ENCODE results near the gene C1orf105.

Gene C1orf105

DNA sequence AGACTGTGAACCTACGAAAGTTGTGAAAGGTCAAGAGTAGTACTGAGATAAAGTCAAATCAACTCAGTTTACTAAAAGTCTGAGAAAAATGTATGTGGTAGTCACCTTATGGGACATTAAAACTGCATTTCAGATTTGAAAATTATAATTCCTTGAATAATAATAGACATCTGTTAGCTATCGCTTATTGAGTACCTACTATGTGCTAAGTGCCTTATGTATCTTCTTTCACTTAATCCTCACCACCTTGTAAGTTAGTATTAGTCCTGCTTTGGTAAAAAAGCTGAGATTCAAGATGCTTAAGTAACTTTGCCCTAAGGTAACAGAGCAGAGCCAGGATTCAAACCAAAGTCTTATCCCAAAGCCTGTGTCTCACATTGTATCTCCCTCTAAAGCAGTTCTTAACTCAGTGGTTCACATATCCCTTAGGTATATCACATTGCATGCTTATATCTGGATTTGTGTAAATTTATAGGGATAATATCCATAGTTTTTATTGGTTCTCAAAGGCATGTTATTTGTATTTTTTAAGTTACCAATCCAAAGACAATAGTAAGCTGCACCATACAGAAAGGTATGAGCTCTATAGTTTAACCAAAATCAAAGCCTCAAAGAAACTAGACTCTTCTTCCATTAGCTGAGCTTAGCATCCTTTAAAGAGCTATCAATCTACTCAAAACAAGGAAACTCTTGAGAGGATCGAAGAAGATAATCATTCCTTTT is 22.5 kb downstream of the C1orf105 start:
- H3K79me2 ChIP-seq (ENCODE audit: insufficient read depth, low read length), result peaks cover 16% of the 10 kb centered on the region
- H3K36me3 ChIP-seq (ENCODE audit: low read length), result no peaks in the 10 kb centered on the region
- no peaks in the 10 kb centered on the region for H3K9me2 ChIP-seq (replicated peaks; ENCODE audit: insufficient read depth, low read length)
- TF ChIP-seq, protein P1, sequence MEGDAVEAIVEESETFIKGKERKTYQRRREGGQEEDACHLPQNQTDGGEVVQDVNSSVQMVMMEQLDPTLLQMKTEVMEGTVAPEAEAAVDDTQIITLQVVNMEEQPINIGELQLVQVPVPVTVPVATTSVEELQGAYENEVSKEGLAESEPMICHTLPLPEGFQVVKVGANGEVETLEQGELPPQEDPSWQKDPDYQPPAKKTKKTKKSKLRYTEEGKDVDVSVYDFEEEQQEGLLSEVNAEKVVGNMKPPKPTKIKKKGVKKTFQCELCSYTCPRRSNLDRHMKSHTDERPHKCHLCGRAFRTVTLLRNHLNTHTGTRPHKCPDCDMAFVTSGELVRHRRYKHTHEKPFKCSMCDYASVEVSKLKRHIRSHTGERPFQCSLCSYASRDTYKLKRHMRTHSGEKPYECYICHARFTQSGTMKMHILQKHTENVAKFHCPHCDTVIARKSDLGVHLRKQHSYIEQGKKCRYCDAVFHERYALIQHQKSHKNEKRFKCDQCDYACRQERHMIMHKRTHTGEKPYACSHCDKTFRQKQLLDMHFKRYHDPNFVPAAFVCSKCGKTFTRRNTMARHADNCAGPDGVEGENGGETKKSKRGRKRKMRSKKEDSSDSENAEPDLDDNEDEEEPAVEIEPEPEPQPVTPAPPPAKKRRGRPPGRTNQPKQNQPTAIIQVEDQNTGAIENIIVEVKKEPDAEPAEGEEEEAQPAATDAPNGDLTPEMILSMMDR (IDR thresholded peaks at IDR 0.05; ENCODE audit: insufficient read depth, low read length, poor library complexity, severe bottlenecking), result no peak
- H3K27ac ChIP-seq (ENCODE audit: low read depth, low read length), result peak overlapping the region; percentile 48
- H3K9me3 ChIP-seq (ENCODE audit: insufficient read depth, low read length), result no peaks in the 10 kb centered on the region
- H3K4me3 ChIP-seq (ENCODE audit: insufficient read depth, low read length, poor library complexity, severe bottlenecking), result peak overlapping the region; percentile 95
- peak overlapping the region; percentile 95 for H2AFZ ChIP-seq (ENCODE audit: low read depth, low read length, severe bottlenecking)
- no peaks in the 10 kb centered on the region for H3K27me3 ChIP-seq (ENCODE audit: low read length)
- peak overlapping the region; percentile 88 for H3K4me2 ChIP-seq (ENCODE audit: low read depth, low read length, poor library complexity, severe bottlenecking)
- peak overlapping the region; percentile 97 for H3K9ac ChIP-seq (ENCODE audit: low read length)
- H4K20me1 ChIP-seq (ENCODE audit: low read depth, low read length), result no peaks in the 10 kb centered on the region
- H3F3A ChIP-seq (ENCODE audit: insufficient read depth), result no peaks in the 10 kb centered on the region

DNA sequence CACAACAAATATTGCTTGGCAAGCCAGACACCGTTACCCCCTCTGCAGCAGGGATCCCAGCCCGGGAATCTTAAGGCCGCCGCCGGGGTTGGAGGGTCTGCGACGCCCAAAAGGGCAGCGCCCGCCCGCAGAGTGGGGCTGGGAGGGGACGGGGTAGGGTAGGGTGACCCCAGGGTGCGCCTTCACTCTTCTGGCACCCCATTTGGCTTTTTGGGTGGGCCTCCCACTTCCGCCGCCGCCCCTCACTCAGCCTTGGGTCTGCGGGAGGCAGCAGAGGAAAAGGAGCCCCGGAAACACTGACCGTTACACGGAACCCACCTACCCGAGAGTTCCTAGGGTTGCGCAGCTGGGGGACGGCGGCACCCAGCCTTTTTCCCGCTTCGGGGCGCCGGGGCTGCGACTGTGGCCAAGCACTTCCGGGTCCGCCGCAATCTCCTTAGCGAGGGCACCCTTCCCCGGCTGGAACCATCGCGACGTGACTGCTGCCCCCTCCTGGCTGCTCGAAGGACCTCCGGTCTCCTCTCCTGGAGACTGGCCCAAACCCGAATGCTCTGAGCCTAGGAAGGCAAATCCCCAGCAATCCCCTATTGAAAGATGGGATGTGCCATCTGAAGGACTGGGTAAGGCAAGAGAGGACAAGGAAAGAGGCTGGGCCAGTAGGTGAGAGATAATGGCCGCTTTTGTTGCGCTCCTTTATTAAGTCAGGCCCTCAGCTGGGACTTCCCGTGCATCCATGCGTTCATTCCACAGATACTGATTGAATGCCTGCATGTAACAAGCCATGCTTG is 23.4 kb downstream of the C1orf105 start, which contains the start of gene PIGC:
PIGC (minus strand) TSS at position 404 of the 788 bp plus-strand sequence. CDS start 1,447 bp downstream, outside the sequence.
- Histone ChIP-seq H3K4me2 (ENCODE audit: low read depth, low read length, poor library complexity, severe bottlenecking) (peak within 1 kb of the TSS; percentile 88), H3K27me3 (ENCODE audit: low read length) (no peaks in the 10 kb centered on the region), H3K9me3 (ENCODE audit: insufficient read depth, low read length) (no peaks in the 10 kb centered on the region), H3K27ac (ENCODE audit: low read depth, low read length) (peak within 1 kb of the TSS; percentile 48), H3F3A (ENCODE audit: insufficient read depth) (no peaks in the 10 kb centered on the region), H3K9ac (ENCODE audit: low read length) (peak within 1 kb of the TSS; percentile 97), H4K20me1 (ENCODE audit: low read depth, low read length) (no peaks in the 10 kb centered on the region), H3K79me2 (ENCODE audit: insufficient read depth, low read length) (peaks cover 16% of the 10 kb centered on the region), H3K9me2 (replicated peaks; ENCODE audit: insufficient read depth, low read length) (no peaks in the 10 kb centered on the region), H3K4me3 (ENCODE audit: insufficient read depth, low read length, poor library complexity, severe bottlenecking) (peak within 1 kb of the TSS; percentile 95), H3K36me3 (ENCODE audit: low read length) (no peaks in the 10 kb centered on the region), H2AFZ (ENCODE audit: low read depth, low read length, severe bottlenecking) (peak within 1 kb of the TSS; percentile 95)
- TF ChIP-seq, protein P1 (IDR thresholded peaks at IDR 0.05; ENCODE audit: insufficient read depth, low read length, poor library complexity, severe bottlenecking), result peak; percentile 75
- no peak for TF ChIP-seq EZH2phosphoT487 (conservative IDR thresholded peaks at IDR 0.05; ENCODE audit: low read length)

DNA sequence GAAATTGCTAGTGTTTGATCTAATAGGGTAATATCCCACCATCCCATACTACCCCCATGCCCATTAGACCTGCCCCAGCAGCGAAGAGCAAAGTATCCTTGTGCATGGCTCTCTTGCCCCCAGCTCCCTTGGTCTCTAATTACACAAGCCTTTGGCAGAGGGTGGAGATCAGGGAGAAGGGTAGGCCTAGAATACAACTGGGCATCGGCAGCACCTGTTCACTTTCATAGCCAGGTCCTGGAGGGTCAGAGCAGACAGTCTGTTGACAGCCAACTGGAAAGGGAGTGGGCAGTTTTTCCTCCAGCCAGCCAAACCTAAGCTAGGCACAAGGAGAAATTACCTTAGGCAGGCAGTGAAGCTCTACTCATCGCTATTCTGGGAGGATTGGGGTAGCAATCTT is 26.1 kb downstream of the C1orf105 start:
- Histone ChIP-seq H3K9me3 (ENCODE audit: insufficient read depth, low read length) (no peaks in the 10 kb centered on the region), H3K27me3 (ENCODE audit: low read length) (no peaks in the 10 kb centered on the region), H3K4me3 (ENCODE audit: insufficient read depth, low read length, poor library complexity, severe bottlenecking) (no peak overlapping the region), H2AFZ (ENCODE audit: low read depth, low read length, severe bottlenecking) (no peak overlapping the region), H3K9ac (ENCODE audit: low read length) (no peak overlapping the region), H3K9me2 (replicated peaks; ENCODE audit: insufficient read depth, low read length) (no peaks in the 10 kb centered on the region), H3K27ac (ENCODE audit: low read depth, low read length) (no peak overlapping the region), H3F3A (ENCODE audit: insufficient read depth) (no peaks in the 10 kb centered on the region), H3K36me3 (ENCODE audit: low read length) (no peaks in the 10 kb centered on the region), H3K4me2 (ENCODE audit: low read depth, low read length, poor library complexity, severe bottlenecking) (no peak overlapping the region), H3K79me2 (ENCODE audit: insufficient read depth, low read length) (peaks cover 16% of the 10 kb centered on the region), H4K20me1 (ENCODE audit: low read depth, low read length) (no peaks in the 10 kb centered on the region)
- TF ChIP-seq, protein P1 (IDR thresholded peaks at IDR 0.05; ENCODE audit: insufficient read depth, low read length, poor library complexity, severe bottlenecking), result no peak
- TF ChIP-seq EZH2phosphoT487 (conservative IDR thresholded peaks at IDR 0.05; ENCODE audit: low read length), result no peak

All from SU-DHL-6 (cell line).